CD4-positive, alpha-beta T cell treated with Interleukin-10 for 1 hour (primary cell): ENCODE results near the gene THAP2.

Experiments used
- DNase-seq: peaks from one replicate; pipeline ENCODE4 v3.0.0-alpha.2; 2020

Gene THAP2

GRCh38 chr12:71704920-71705319, 40.8 kb downstream of the THAP2 start:
- no peak for DNase-seq

GRCh38 chr12:71708658-71709057, 44.6 kb downstream of the THAP2 start:
- no peak for DNase-seq

DNA sequence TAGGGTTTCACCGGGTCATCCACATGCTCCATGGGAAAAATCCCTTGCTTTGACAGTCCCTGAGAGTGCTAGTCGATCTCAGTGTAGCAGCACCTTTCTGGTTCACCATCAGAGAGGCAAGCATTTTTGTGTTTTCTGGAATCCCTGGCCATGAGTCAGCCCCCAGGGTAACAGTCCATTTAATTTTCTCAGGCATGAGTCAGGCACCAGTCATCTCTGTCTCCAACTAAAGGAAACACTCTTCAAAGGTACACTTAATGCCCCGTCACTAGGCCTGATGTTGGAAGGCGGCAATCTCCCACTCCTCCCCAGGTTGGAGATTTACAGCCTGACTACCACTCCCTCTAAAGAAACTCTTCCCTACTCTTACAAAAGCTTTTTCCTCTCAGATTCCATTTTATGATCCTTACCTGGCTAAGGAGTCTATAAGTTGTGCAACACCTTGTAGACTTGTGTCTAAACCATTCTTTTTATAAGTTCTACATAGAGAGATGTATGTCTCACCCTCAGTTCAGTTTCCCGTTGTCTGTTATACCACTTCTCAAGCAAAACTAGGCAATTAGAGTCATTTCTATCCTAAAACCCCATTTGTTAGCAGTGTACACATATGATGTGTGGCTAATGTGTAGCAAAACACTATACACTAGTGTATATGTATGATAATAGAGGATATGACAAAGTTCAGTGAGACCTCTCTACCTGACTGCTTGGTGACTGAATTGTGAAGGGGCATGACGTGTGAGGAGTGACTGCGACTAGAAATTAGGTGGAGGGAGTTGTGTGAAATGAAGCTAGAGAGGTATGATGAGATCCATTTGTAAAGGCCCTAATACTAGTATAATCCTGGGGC, 46.4 kb downstream of the THAP2 start:
- no peak for DNase-seq

GRCh38 chr12:71718611-71719010, 54.5 kb downstream of the THAP2 start:
- no peak for DNase-seq

DNA sequence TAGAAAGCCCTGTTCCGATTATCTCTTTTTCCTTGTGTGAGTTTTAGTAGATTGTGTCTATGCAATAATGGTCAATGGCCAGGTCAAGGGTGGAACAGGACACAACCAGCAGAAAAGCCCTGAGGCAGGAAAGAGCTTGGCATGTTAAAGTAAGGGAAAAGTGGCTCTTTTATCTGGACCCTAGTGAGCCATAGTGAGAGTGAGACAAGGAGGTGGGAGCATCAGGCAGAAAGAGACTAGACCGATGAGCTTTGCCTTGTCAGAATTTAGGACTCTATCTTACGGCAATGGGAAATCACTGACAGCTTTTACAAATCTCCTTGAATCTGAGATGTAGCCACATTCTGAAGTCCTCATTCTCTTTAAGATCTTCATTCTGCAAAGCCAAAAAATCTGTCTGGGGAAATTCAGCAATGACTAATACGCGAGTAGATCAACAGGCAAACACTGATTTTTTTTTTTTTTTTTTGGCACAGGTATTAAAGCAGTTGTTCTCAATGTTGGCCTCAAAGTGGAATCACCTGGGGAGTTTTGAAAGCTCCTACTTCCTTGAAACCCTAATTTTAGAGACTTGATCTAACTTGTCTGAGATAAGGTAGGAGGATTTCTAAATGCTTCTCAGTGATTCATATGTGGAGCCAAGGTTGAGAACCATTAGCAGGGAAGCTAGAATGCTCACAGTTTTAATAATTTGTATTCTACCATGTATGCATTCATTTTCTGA, 55.7 kb downstream of the THAP2 start:
- DNase-seq, result no peak

DNA sequence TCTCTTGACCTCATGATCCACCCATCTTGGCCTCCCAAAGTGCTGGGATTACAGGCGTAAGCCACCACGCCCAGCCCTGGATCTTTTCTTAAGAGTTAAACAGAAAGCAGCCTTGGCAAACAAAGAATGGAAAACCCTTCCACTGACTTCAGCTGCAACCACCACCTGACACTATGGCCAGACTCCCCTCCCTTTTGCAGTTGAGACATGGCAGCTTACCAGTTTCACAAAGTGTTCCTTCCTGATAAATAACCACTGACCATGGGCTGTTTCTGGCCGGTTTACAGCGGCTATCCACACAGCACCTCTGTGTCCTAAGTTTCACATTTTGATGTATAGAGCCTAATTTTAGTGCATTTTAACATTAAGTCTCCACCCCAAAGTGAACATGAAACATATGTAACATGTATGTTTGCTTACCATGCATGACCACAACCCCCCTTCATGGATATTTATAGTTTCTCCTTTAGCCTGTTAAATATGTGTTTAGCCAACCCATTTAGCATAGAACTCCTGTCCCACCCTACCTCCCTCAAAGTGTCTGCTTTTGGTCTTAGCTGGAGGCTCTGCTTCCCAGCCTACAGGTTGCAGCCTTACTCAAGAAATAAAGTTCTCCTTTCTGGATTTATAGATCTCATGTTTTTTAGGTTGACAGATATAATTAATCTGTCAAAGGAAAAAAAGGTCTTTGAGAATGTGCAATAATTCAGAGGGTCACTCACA, 57.8 kb downstream of the THAP2 start:
- DNase-seq, result no peak

DNA sequence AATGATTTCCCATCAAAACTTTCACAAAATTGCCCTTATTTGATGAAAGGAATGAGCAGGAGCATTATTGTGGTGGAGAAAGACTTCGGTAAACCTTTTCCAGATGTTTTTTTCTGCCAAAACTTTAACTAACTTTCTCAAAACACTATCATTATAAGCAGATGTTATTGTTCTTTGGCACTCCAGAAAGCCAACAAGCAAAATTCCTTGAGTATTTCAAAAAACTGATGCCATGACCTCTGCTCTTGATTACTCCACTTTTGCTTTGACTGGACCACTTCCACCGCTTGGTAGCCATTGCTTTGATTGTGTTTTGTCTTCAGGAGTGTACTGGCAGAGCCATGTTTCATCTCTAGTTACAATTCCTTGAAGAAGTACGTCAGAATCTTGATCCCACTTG, 60.9 kb downstream of the THAP2 start:
- no peak for DNase-seq

DNA sequence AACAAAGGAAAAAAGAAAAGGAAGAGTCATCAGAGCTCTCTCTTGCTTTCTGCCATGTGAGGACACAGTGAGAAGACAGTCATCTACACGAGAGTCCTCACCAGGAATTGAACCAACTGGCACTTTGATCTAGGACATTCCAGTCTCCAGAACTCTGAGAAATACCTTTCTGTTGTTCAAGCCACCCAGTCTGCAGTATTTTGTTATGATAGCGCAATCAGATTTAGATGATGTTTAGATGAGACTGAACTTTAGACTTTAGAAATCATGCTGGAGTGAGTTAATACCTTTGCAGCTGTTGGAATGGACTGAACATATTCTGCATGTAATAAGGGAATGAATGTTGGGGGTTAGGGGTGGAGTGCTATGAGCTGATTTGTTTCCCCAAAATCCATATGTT, 62.4 kb downstream of the THAP2 start:
- DNase-seq, result no peak

- DNase-seq, result no peak
These were observed 63.9 kb downstream of the THAP2 start for GRCh38 chr12:71727958-71728357.
